Measurements from ENCODE around the gene PRRT2.

The PRRT2 gene

GRCh38 chr16:29820730-29821642, 9.0 kb downstream of the PRRT2 start:
- H3K4me3 ChIP-seq (ENCODE audit: low read depth, low read length): peak overlapping the region; percentile 55
- no peak for TF ChIP-seq CTCF (IDR thresholded peaks at IDR 0.05; ENCODE audit: borderline replicate concordance, insufficient read depth, low read depth, low read length)

GRCh38 chr16:29821643-29822115, 9.7 kb downstream of the PRRT2 start:
- no peak for TF ChIP-seq CTCF (IDR thresholded peaks at IDR 0.05; ENCODE audit: borderline replicate concordance, insufficient read depth, low read depth, low read length)
- H3K4me3 ChIP-seq (ENCODE audit: low read depth, low read length): peak overlapping the region; percentile 55

- H3K4me3 ChIP-seq (ENCODE audit: low read depth, low read length): no peak overlapping the region
- TF ChIP-seq CTCF (IDR thresholded peaks at IDR 0.05; ENCODE audit: borderline replicate concordance, insufficient read depth, low read depth, low read length): no peak
Measured at GRCh38 chr16:29824589-29825144, 12.7 kb downstream of the PRRT2 start.

- no peak for TF ChIP-seq CTCF (IDR thresholded peaks at IDR 0.05; ENCODE audit: borderline replicate concordance, insufficient read depth, low read depth, low read length)
- no peak overlapping the region for H3K4me3 ChIP-seq (ENCODE audit: low read depth, low read length)
Measured at GRCh38 chr16:29825145-29826044, 13.4 kb downstream of the PRRT2 start.

- no peak overlapping the region for H3K4me3 ChIP-seq (ENCODE audit: low read depth, low read length)
- no peak for TF ChIP-seq CTCF (IDR thresholded peaks at IDR 0.05; ENCODE audit: borderline replicate concordance, insufficient read depth, low read depth, low read length)
Measured at GRCh38 chr16:29826342-29826695, 14.3 kb downstream of the PRRT2 start.

- TF ChIP-seq CTCF (IDR thresholded peaks at IDR 0.05; ENCODE audit: borderline replicate concordance, insufficient read depth, low read depth, low read length): no peak
- no peak overlapping the region for H3K4me3 ChIP-seq (ENCODE audit: low read depth, low read length)
Measured at GRCh38 chr16:29830774-29831173, 18.8 kb downstream of the PRRT2 start.
